ENCODE results near the gene LRRC8A.

DNA sequence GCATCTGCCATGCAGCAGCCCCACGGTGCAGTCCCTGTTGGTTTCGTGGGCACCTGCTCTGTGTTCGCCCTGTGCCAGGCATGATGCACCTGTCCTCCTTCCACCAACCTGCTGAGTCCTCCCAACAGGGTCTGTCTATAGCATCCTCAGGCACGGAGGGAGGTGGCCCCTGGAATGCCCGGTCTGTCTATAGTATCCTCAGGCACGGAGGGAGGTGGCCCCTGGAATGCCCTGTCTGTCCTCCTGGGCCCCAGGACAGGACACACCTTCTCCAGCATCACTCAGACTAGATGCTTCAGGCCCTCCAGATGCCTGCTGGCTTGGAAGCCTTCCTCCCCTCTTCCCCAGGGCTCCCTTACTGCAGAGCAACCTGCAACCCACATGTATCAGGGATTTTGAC, 29.0 kb downstream of the LRRC8A start:
- TF ChIP-seq, protein P1, sequence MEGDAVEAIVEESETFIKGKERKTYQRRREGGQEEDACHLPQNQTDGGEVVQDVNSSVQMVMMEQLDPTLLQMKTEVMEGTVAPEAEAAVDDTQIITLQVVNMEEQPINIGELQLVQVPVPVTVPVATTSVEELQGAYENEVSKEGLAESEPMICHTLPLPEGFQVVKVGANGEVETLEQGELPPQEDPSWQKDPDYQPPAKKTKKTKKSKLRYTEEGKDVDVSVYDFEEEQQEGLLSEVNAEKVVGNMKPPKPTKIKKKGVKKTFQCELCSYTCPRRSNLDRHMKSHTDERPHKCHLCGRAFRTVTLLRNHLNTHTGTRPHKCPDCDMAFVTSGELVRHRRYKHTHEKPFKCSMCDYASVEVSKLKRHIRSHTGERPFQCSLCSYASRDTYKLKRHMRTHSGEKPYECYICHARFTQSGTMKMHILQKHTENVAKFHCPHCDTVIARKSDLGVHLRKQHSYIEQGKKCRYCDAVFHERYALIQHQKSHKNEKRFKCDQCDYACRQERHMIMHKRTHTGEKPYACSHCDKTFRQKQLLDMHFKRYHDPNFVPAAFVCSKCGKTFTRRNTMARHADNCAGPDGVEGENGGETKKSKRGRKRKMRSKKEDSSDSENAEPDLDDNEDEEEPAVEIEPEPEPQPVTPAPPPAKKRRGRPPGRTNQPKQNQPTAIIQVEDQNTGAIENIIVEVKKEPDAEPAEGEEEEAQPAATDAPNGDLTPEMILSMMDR (IDR thresholded peaks at IDR 0.05) = no peak
- no peak for TF ChIP-seq POLR2A (IDR thresholded peaks at IDR 0.05)

All from heart left ventricle (tissue), 13 donors.